HG03460 (cell line): ENCODE measurements around the gene JPH4.

ENCODE experiments used
- ATAC-seq: cut with Tn5 transposase; IDR thresholded peaks from one replicate; pipeline ENCODE4 v1.9.1; 2021; ENCODE audit not compliant: unreplicated experiment

Gene JPH4

GRCh38 chr14:23564876-23565275 lies 13.7 kb downstream of the JPH4 start:
- ATAC-seq = no peak

DNA sequence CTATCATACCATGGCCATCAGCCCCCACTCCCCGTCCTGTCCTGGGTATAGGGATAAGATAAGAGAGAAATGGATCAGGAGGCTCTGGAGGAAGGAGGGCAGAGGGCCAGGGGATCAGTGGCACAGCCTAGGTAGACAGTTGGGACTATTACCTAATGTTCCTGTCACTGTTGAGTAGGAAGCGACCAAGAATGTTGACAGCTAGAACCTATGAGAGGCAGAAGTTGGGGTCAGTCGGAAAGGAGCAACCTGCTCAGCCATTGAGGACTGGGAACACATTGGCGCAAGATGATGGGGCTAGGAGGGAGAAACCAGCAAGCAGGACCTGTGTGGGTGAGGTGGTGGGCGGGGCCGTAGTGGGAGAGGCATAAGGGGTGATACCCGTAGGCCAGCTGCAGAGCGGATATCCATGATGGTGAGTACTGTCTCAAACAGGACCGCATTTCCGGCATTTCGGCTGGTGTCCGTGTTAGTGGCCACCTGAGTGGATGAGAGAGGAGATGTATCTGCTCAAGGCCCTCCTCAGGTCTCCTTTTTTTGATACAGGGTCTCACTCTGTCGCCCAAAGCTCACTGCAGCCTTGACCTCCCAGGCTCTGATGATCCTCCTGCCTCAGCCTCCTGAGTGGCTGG lies 14.3 kb downstream of the JPH4 start:
- ATAC-seq = no peak

- ATAC-seq = no peak
These were observed 15.0 kb downstream of the JPH4 start for GRCh38 chr14:23563473-23564180.

- ATAC-seq = no peak
These were observed 15.6 kb downstream of the JPH4 start for GRCh38 chr14:23562822-23563472.

GRCh38 chr14:23561873-23562821 lies 16.4 kb downstream of the JPH4 start:
- no peak for ATAC-seq

DNA sequence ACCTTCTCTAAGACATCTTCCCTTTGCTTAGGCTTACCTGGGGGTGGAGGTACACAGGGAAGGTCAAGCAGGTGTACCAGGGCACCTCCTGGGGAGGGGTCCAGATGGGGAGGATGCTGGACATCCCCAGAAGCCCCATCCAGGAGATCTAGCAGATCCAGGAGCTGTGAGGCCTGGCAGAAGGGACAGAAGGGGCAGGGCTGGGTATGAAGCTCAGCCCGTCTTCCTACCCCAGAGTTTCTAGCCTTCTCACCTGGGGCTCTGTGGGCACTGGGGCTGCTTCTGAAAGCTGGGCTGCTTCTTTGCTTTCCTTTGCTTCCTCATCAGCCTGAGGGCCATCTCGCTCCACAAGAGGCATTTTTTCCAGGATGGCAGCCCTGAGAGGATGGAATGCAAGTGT lies 17.3 kb downstream of the JPH4 start:
- no peak for ATAC-seq

GRCh38 chr14:23559926-23560520 lies 18.6 kb downstream of the JPH4 start:
- ATAC-seq = no peak

DNA sequence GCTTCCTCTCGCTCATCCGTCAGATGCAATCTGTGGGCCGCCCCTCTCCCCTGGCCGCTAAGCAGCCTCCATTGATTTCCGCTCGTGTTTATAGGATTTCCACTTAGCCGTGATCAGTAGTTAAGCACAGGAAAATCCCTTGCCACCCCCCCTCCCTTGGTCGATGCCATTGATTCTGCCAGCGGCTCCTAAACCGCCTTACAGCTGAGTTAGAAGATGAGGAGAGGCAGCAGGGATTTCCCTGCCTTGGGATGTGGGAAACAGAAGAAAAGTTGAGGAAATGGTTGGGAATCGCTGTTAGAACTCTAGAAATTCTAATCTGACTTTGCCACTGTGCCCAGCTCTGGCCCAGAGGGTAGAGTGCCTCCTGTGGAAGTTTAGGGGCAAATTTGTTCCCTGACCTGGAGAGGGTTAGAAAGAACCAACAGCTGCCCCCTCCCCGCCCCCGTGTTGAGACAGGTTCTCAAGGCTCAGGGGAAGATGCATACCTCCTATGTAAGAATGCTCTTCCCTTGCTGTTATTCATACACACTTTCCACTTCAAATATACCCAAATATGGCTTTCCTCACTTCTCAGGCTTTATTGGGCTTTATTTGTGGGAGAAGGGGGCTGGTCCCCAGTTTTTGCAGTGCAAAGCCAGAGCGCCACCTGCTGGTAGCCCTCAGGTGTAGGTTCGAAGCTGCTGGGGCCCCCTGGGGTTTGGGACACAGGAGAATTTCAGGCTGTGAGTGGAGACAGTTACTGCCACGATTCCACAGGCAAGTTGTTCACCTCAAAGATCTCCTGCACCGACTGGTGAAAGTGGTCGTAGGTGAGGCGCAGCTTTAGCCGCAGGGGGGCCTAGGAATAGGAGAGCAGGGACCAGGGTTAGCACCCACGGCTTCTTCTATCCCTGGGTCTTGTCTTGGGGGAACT lies 19.3 kb downstream of the JPH4 start:
- ATAC-seq = no peak

DNA sequence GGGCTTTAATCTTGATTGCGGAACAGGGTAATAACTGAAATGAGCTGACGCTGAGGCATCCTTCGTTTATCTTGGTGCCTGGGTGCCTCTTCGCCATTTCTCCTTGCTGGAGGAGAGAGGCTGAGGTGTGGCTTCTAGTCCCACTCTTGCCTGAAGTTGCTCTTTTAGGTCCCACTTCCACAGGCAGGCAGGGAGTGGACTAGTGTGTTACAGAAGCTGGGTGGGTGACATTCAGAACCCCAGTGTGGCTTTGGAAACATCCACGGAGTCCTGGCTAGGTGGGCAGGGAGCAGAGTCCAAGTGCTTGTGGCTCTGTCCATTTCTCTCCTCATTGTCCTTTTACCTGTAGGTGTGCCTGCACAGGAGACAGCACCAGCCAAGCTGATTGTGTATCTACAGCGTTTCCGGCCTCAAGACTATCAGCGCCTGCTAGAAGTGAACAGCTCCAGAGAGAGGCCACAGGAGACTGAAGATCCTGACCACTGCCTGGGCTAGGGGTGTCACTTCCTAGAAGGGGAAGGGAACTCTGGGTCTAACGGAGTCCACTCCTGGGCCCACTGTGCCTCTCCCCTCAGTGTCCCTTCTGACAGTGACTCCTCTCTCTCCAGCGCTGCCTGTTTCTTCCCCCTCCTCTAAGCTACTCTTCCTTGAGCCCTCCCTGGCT lies 20.1 kb downstream of the JPH4 start:
- ATAC-seq = no peak

- ATAC-seq = no peak
These were observed 20.6 kb downstream of the JPH4 start for GRCh38 chr14:23557946-23558345.

DNA sequence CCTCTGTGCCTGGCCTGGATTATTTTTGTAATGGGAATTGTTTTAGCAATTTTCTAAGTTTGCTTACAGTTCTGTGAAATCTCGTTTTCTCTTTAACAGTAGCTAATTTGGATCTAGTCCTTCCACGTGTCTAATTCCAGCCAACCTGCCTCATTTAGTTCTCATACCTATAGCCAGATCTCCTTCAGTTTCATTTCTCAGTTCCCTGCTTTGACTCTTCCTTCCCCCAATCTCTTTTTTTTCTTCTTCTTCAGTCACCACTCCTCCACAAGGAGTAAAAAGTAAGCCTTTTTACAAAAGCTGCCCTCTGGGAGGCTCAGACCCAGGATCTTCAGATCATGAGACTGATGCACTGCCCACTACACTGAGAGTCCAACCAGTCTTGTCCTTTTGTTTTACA lies 21.1 kb downstream of the JPH4 start:
- ATAC-seq = no peak

- ATAC-seq = no peak
These were observed 21.7 kb downstream of the JPH4 start for GRCh38 chr14:23556700-23557440.

DNA sequence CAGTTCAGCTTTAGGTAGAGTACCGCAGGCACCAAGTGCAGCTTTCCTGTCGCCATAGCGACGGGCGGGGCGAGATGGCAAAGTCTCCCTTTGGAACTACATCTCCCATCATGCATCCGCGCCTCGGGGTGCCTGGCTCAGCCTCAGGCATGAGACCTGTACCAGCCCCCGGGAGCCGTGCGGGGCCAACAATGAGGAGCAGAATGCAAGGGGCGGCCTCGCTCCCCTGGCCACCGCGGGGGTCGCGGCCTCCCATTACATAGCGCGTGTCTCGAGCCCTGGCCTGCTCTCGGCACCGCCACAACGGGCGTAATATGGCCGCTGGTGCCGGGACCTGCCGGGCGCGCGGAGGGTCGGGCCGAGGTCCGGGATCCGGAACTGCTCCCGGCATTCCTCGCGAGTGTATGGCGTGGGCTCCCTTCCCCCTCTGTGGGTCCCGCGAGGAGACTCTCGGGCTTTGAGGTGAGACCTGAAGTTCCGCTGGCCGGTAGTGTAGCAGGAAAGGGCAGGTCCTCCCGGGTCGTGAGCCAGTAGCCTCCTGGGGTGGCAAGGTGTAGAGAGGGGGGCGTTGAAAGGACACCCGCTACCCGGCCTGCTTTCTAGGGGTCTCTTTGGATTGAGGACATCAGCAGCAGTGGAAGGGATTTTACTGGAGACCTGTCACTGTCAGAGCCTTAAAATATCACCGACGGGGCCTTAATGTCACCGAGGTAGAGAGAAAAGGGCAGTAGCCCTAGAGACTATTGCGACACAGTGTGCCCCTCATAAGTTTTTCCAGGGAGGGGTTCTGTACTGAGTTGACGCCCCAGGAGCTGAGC lies 22.5 kb downstream of the JPH4 start, which contains the start of gene THTPA:
Gene THTPA (plus strand): TSS at position 390 of the 818 bp plus-strand sequence. CDS start 487 bp downstream, outside the sequence.
- ATAC-seq = peak; percentile 79

GRCh38 chr14:23555533-23555881 lies 23.1 kb downstream of the JPH4 start:
- ATAC-seq = no peak

- ATAC-seq = peak; percentile 62
These were observed 27.1 kb downstream of the JPH4 start, which contains the start of gene ZFHX2 for GRCh38 chr14:23551266-23552028. ZFHX2 (minus strand) TSS chr14:23551765; CDS start chr14:23535325, 16,440 bp downstream.

GRCh38 chr14:23550812-23551265 lies 27.8 kb downstream of the JPH4 start:
- ATAC-seq = no peak
